A673 (cell line): ENCODE results near the gene NKD2. TPM values are rescaled to one million over a fixed set of nuclear protein-coding genes. Genes with fewer than 3 reads are reported as not detected.

Experiments used
- BruUV-seq: library from RNA; stranded (reverse); fragments of 400-500 nt; replicated peaks from 2 replicates; lab custom pipeline; 2021; lab: Mats Ljungman, UMichigan
- CTCF ChIA-PET: fragments of 300-600 bp; sonication (Branson Sonifier 250); formaldehyde crosslinking; loops from one replicate; lab custom pipeline; 2022; ENCODE audit warnings: antibody characterized with exemption; lab: Charles Lee
- POLR2A ChIA-PET: fragments of 300-600 bp; sonication (Branson Sonifier 250); formaldehyde crosslinking; loops from one replicate; lab custom pipeline; 2022; ENCODE audit warnings: antibody characterized with exemption; ENCODE audit not compliant: low non-redundant PET; lab: Charles Lee
- DNase-seq: peaks from one replicate; pipeline ENCODE4 v3.0.0-alpha.2; 2015; ENCODE audit warnings: low spot score
- H3K27ac ChIP-seq: fragments of 200-600 bp; sonication (generic); 2 replicates; pipeline ENCODE4 v1.5.1; 2016; ENCODE audit warnings: mixed run types, low read depth, mild to moderate bottlenecking, mixed read lengths, antibody characterized with exemption, low read length; ENCODE audit not compliant: poor library complexity, severe bottlenecking
- H3K27me3 ChIP-seq: fragments of 200-600 bp; sonication (generic); replicated peaks from 2 replicates; pipeline ENCODE4 v1.6.1; 2017; ENCODE audit warnings: mixed run types, low read depth, mild to moderate bottlenecking, mixed read lengths, antibody characterized with exemption, low read length; ENCODE audit not compliant: insufficient read depth, poor library complexity
- H3K36me3 ChIP-seq: fragments of 200-600 bp; sonication (generic); 2 replicates; pipeline ENCODE4 v1.6.1; 2016; ENCODE audit warnings: mixed run types, mild to moderate bottlenecking, mixed read lengths, antibody characterized with exemption, low read length; ENCODE audit not compliant: insufficient read depth, poor library complexity, severe bottlenecking
- H3K4me1 ChIP-seq: fragments of 200-600 bp; sonication (generic); 2 replicates; pipeline ENCODE4 v1.6.1; 2017; ENCODE audit warnings: mixed run types, mild to moderate bottlenecking, mixed read lengths, antibody characterized with exemption, low read length; ENCODE audit not compliant: insufficient read depth, poor library complexity, severe bottlenecking
- H3K4me3 ChIP-seq: fragments of 200-600 bp; sonication (generic); 2 replicates; pipeline ENCODE4 v1.5.1; 2016; ENCODE audit warnings: low read depth, mixed run types, mild to moderate bottlenecking, mixed read lengths, low read length; ENCODE audit not compliant: poor library complexity, severe bottlenecking
- H3K9me3 ChIP-seq: fragments of 200-600 bp; sonication (generic); 2 replicates; pipeline ENCODE4 v1.6.1; 2016; ENCODE audit warnings: mixed run types, low read depth, mild to moderate bottlenecking, mixed read lengths, antibody characterized with exemption, low read length; ENCODE audit not compliant: poor library complexity, severe bottlenecking
- CTCF ChIP-seq: fragments of 300-800, 200-600 bp; sonication (generic); conservative IDR thresholded peaks from 2 replicates; pipeline ENCODE4 v1.5.1; 2017; ENCODE audit warnings: low read depth, mild to moderate bottlenecking, antibody characterized with exemption, low read length, moderate library complexity, mixed read lengths
- EZH2 ChIP-seq: fragments of 200-600 bp; sonication (generic); IDR thresholded peaks from 2 replicates; pipeline ENCODE4 v1.6.1; 2017; ENCODE audit warnings: borderline replicate concordance, low read depth, mild to moderate bottlenecking, mixed read lengths, antibody characterized with exemption, low read length; ENCODE audit not compliant: poor library complexity, severe bottlenecking
- intact Hi-C: fragments of 100-400 bp; cut with micrococcal nuclease; formaldehyde crosslinking; loops from one replicate; pipeline ENCODE4 v1.10.0; 2022; ENCODE audit not compliant: unreplicated experiment
- total RNA-seq: library from RNA; stranded (reverse); gene quantifications from 2 replicates; pipeline ENCODE4 v1.2.3, GENCODE V29; 2021

NKD2 gene
- total RNA-seq, 1 experiment from 2014 or later = 23.5 TPM

GRCh38 chr5:1001406-1002270 lies 7.0 kb upstream of the NKD2 start:
- no peak for DNase-seq
- POLR2A ChIA-PET = no interaction called here
- H3K4me1 ChIP-seq = peaks cover 33% of the 10 kb centered on the region
- H3K9me3 ChIP-seq = no peaks in the 10 kb centered on the region
- intact Hi-C loops = no loop called here
- no peaks in the 10 kb centered on the region for H3K27me3 ChIP-seq
- H3K27ac ChIP-seq = no peak overlapping the region
- H3K36me3 ChIP-seq = no peaks in the 10 kb centered on the region
- H3K4me3 ChIP-seq = no peak overlapping the region
- no peak for TF ChIP-seq CTCF
- no peak for TF ChIP-seq EZH2
- BruUV-seq = no TSS peak
- CTCF ChIA-PET = no interaction called here

GRCh38 chr5:1002271-1002546 lies 6.4 kb upstream of the NKD2 start:
- Histone ChIP-seq H3K4me1 (peaks cover 28% of the 10 kb centered on the region), H3K9me3 (no peaks in the 10 kb centered on the region), H3K27me3 (no peaks in the 10 kb centered on the region), H3K36me3 (no peaks in the 10 kb centered on the region), H3K27ac (no peak overlapping the region), H3K4me3 (no peak overlapping the region)
- intact Hi-C loops = no loop called here
- CTCF ChIA-PET = no interaction called here
- POLR2A ChIA-PET = no interaction called here
- TF ChIP-seq EZH2 (no peak), CTCF (no peak)
- no peak for DNase-seq
- BruUV-seq = no TSS peak

GRCh38 chr5:1002836-1003235 lies 5.8 kb upstream of the NKD2 start:
- ChIA-PET CTCF (no interaction called here), POLR2A (no interaction called here)
- Histone ChIP-seq H3K27ac (no peak overlapping the region), H3K4me1 (peaks cover 22% of the 10 kb centered on the region), H3K36me3 (no peaks in the 10 kb centered on the region), H3K27me3 (no peaks in the 10 kb centered on the region), H3K9me3 (no peaks in the 10 kb centered on the region), H3K4me3 (no peak overlapping the region)
- intact Hi-C loops = no loop called here
- DNase-seq = no peak
- TF ChIP-seq CTCF = no peak
- no peak for TF ChIP-seq EZH2
- no TSS peak for BruUV-seq
